ENCODE results near the gene NUP210L.

The NUP210L gene

GRCh38 chr1:154154534-154155191 lies at the start of gene NUP210L:
Gene NUP210L, minus strand, starts transcription at chr1:154155073.
- DNase-seq, result no peak

- no peak for DNase-seq
Measured at GRCh38 chr1:154199563-154199879, 44.6 kb upstream of the NUP210L start.

GRCh38 chr1:154198756-154199562 lies 44.1 kb upstream of the NUP210L start:
- peak; percentile 66 for DNase-seq

GRCh38 chr1:154193821-154194220 lies 38.9 kb upstream of the NUP210L start:
- no peak for DNase-seq

- DNase-seq, result no peak
Measured at GRCh38 chr1:154192476-154192875, 37.6 kb upstream of the NUP210L start.

GRCh38 chr1:154191990-154192461 lies 37.2 kb upstream of the NUP210L start, which contains the start of gene TPM3:
Gene TPM3, minus strand, starts transcription at chr1:154192100. Its CDS starts 82 bp downstream, at chr1:154192018.
- peak; percentile 40 for DNase-seq

GRCh38 chr1:154190550-154190949 lies 35.7 kb upstream of the NUP210L start:
- no peak for DNase-seq

- DNase-seq, result no peak
Measured at GRCh38 chr1:154186852-154187501, 32.1 kb upstream of the NUP210L start.

GRCh38 chr1:154186177-154186576 lies 31.3 kb upstream of the NUP210L start:
- peak; percentile 75 for DNase-seq

- DNase-seq, result peak; percentile 97
Measured at GRCh38 chr1:154183046-154183915, 28.4 kb upstream of the NUP210L start.

GRCh38 chr1:154182344-154183045 lies 27.6 kb upstream of the NUP210L start:
- peak; percentile 96 for DNase-seq

- no peak for DNase-seq
Measured at GRCh38 chr1:154181944-154182343, 27.1 kb upstream of the NUP210L start.

- DNase-seq, result peak; percentile 92
Measured at GRCh38 chr1:154179946-154180687, 25.2 kb upstream of the NUP210L start.

GRCh38 chr1:154178911-154179811 lies 24.3 kb upstream of the NUP210L start:
- DNase-seq, result no peak

- peak; percentile 52 for DNase-seq
Measured at GRCh38 chr1:154178013-154178412, 23.1 kb upstream of the NUP210L start.

GRCh38 chr1:154176337-154176736 lies 21.5 kb upstream of the NUP210L start:
- DNase-seq, result peak; percentile 61

- DNase-seq, result no peak
Measured at GRCh38 chr1:154174654-154175053, 19.8 kb upstream of the NUP210L start.

- no peak for DNase-seq
Measured at GRCh38 chr1:154171880-154172279, 17.0 kb upstream of the NUP210L start.

- no peak for DNase-seq
Measured at GRCh38 chr1:154171223-154171583, 16.3 kb upstream of the NUP210L start.

GRCh38 chr1:154170547-154171222 lies 15.8 kb upstream of the NUP210L start:
- DNase-seq, result peak; percentile 76

Data from inflammatory macrophage treated with lipopolysaccharide for 4 hours (primary cell).